HEK293 (cell line): ENCODE data around the gene TRABD.

Experiments
- CTCF ChIA-PET: fragments of 350-600 bp; formaldehyde crosslinking; extraction: SDS; loops from one replicate; lab custom pipeline; 2021; ENCODE audit warnings: antibody characterized with exemption; lab: Yijun Ruan, JAX
- POLR2A ChIA-PET: fragments of 300-600 bp; formaldehyde crosslinking; extraction: SDS; loops from one replicate; lab custom pipeline; 2020; ENCODE audit warnings: antibody characterized with exemption, inconsistent platforms; lab: Yijun Ruan, JAX
- H3K27ac ChIP-seq: fragments of 200-500 bp; sonication (Bioruptor generic); 2 replicates; pipeline ENCODE4 v1.5.1; 2014; ENCODE audit warnings: low read depth, low read length, control low read depth, inconsistent platforms; ENCODE audit errors: extremely low read depth
- H3K36me3 ChIP-seq, 2 experiments: fragments of 200-500 bp in 1 of 2; sonication (Bioruptor generic) in 1 of 2; 1 replicate in 1 of 2; 2 replicates in 1 of 2; pipeline ENCODE4 v1.5.1; 2014 to 2017; ENCODE audit warnings: inconsistent platforms in 2 of 2, low read length in 2 of 2; ENCODE audit not compliant: control insufficient read depth in 2 of 2, insufficient read depth in 1 of 2
- H3K4me1 ChIP-seq: fragments of 200-500 bp; sonication (Bioruptor generic); 2 replicates; pipeline ENCODE4 v1.5.1; 2014; ENCODE audit warnings: mild to moderate bottlenecking, low read length, inconsistent platforms; ENCODE audit not compliant: control insufficient read depth, insufficient read depth
- H3K4me3 ChIP-seq: 2 replicates; pipeline ENCODE4 v1.5.1; 2011; ENCODE audit warnings: low read depth, mild to moderate bottlenecking, control low read depth, low read length, moderate library complexity
- H3K9me3 ChIP-seq: fragments of 200-500 bp; sonication (Bioruptor generic); 2 replicates; pipeline ENCODE4 v1.5.1; 2014; ENCODE audit warnings: low read depth, low read length, inconsistent platforms; ENCODE audit not compliant: control insufficient read depth, insufficient read depth
- FEZF1 ChIP-seq: fragments of 450-650 bp; formaldehyde crosslinking; IDR thresholded peaks from 2 replicates; pipeline ENCODE4 v1.5.1; 2016; ENCODE audit warnings: missing biosample characterization, missing genetic modification characterization
- HOXA7 ChIP-seq: sonication (generic); formaldehyde crosslinking; IDR thresholded peaks from 2 replicates; pipeline ENCODE4 v1.8.1; 2022; ENCODE audit warnings: missing genetic modification reagents, borderline replicate concordance
- KLF17 ChIP-seq: fragments of 450-650 bp; formaldehyde crosslinking; IDR thresholded peaks from 2 replicates; pipeline ENCODE4 v1.5.1; 2016; ENCODE audit warnings: missing biosample characterization, missing genetic modification characterization
- KLF8 ChIP-seq: fragments of 450-650 bp; formaldehyde crosslinking; IDR thresholded peaks from 2 replicates; pipeline ENCODE4 v1.5.1; 2016; ENCODE audit warnings: missing biosample characterization, missing genetic modification characterization
- MYNN ChIP-seq: fragments of 450-650 bp; formaldehyde crosslinking; IDR thresholded peaks from 2 replicates; pipeline ENCODE4 v1.5.1; 2016; ENCODE audit warnings: missing biosample characterization, missing genetic modification characterization, borderline replicate concordance
- TSHZ1 ChIP-seq: fragments of 450-650 bp; formaldehyde crosslinking; IDR thresholded peaks from 2 replicates; pipeline ENCODE4 v1.5.1; 2016; ENCODE audit warnings: missing biosample characterization, missing genetic modification characterization, borderline replicate concordance
- ZBTB1 ChIP-seq: fragments of 450-650 bp; formaldehyde crosslinking; IDR thresholded peaks from 2 replicates; pipeline ENCODE4 v1.5.1; 2016; ENCODE audit warnings: missing biosample characterization, missing genetic modification characterization
- ZBTB44 ChIP-seq: fragments of 450-650 bp; IDR thresholded peaks from 2 replicates; pipeline ENCODE4 v1.5.1; 2018; ENCODE audit warnings: missing biosample characterization, mild to moderate bottlenecking, missing genetic modification characterization
- ZFP69B ChIP-seq: fragments of 450-650 bp; formaldehyde crosslinking; IDR thresholded peaks from 2 replicates; pipeline ENCODE4 v1.5.1; 2016; ENCODE audit warnings: missing biosample characterization, missing genetic modification characterization
- ZNF2 ChIP-seq: fragments of 450-650 bp; formaldehyde crosslinking; IDR thresholded peaks from 2 replicates; pipeline ENCODE4 v1.5.1; 2016; ENCODE audit warnings: missing biosample characterization, missing genetic modification characterization
- ZNF324 ChIP-seq: fragments of 450-650 bp; formaldehyde crosslinking; IDR thresholded peaks from 2 replicates; pipeline ENCODE4 v1.5.1; 2016; ENCODE audit warnings: missing biosample characterization, missing genetic modification characterization
- ZNF362 ChIP-seq: fragments of 450-650 bp; formaldehyde crosslinking; IDR thresholded peaks from 2 replicates; pipeline ENCODE4 v1.5.1; 2016; ENCODE audit warnings: missing biosample characterization, missing genetic modification characterization
- ZNF398 ChIP-seq: fragments of 450-650 bp; formaldehyde crosslinking; IDR thresholded peaks from 2 replicates; pipeline ENCODE4 v1.5.1; 2017; ENCODE audit warnings: missing biosample characterization, missing genetic modification characterization
- ZNF449 ChIP-seq: fragments of 450-650 bp; formaldehyde crosslinking; IDR thresholded peaks from 2 replicates; pipeline ENCODE4 v1.5.1; 2017; ENCODE audit warnings: missing biosample characterization, mild to moderate bottlenecking, missing genetic modification characterization, moderate library complexity
- ZNF510 ChIP-seq: fragments of 450-650 bp; formaldehyde crosslinking; IDR thresholded peaks from 2 replicates; pipeline ENCODE4 v1.5.1; 2018; ENCODE audit warnings: mild to moderate bottlenecking, missing genetic modification characterization, missing biosample characterization; ENCODE audit not compliant: insufficient replicate concordance
- ZNF518A ChIP-seq: fragments of 450-650 bp; formaldehyde crosslinking; conservative IDR thresholded peaks from 2 replicates; pipeline ENCODE4 v1.5.1; 2016; ENCODE audit warnings: low read depth, missing biosample characterization, missing genetic modification characterization
- ZNF530 ChIP-seq: fragments of 450-650 bp; formaldehyde crosslinking; IDR thresholded peaks from 2 replicates; pipeline ENCODE4 v1.5.1; 2016; ENCODE audit warnings: low read depth, missing biosample characterization, missing genetic modification characterization
- ZNF629 ChIP-seq: fragments of 450-650 bp; formaldehyde crosslinking; IDR thresholded peaks from 2 replicates; pipeline ENCODE4 v1.5.1; 2017; ENCODE audit warnings: missing biosample characterization, missing genetic modification characterization
- ZNF654 ChIP-seq: fragments of 450-650 bp; formaldehyde crosslinking; IDR thresholded peaks from 2 replicates; pipeline ENCODE4 v1.5.1; 2016; ENCODE audit warnings: low read depth, missing biosample characterization, missing genetic modification characterization
- ZNF707 ChIP-seq: fragments of 450-650 bp; formaldehyde crosslinking; IDR thresholded peaks from 2 replicates; pipeline ENCODE4 v1.5.1; 2016; ENCODE audit warnings: missing biosample characterization, missing genetic modification characterization
- ZNF785 ChIP-seq: fragments of 450-650 bp; formaldehyde crosslinking; IDR thresholded peaks from 2 replicates; pipeline ENCODE4 v1.5.1; 2016; ENCODE audit warnings: missing biosample characterization, missing genetic modification characterization

The TRABD gene

GRCh38 chr22:50189184-50189848 lies 3.6 kb downstream of the TRABD start:
- POLR2A ChIA-PET = no interaction called here
- no peak for TF ChIP-seq ZNF707
- no peak for TF ChIP-seq ZNF398 (tag by site-specific recombination)
- TF ChIP-seq ZNF449 (tag by site-specific recombination) = peak; percentile 22; the same call in 1 of the 2 replicates
- no peak for TF ChIP-seq ZNF654 (tag by site-specific recombination)
- no peak for TF ChIP-seq ZBTB1 (tag by site-specific recombination)
- no peak for TF ChIP-seq ZNF510 (tag by site-specific recombination)
- no peak for TF ChIP-seq KLF17 (tag by site-specific recombination)
- TF ChIP-seq ZNF324 (tag by site-specific recombination) = no peak
- TF ChIP-seq TSHZ1 (tag by site-specific recombination) = no peak
- no peak for TF ChIP-seq ZFP69B (tag by site-specific recombination)
- TF ChIP-seq ZNF362 (tag by site-specific recombination) = no peak
- no peak for TF ChIP-seq ZNF530 (tag by site-specific recombination)
- peak; percentile 34; the same call in 1 of the 2 replicates for TF ChIP-seq ZBTB44 (tag by site-specific recombination)
- no peak for TF ChIP-seq KLF8 (tag by site-specific recombination)
- TF ChIP-seq FEZF1 (tag by site-specific recombination) = no peak
- TF ChIP-seq MYNN (tag by site-specific recombination) = no peak
- TF ChIP-seq ZNF2 = peak; percentile 19; the same call in 1 of the 2 replicates
- no peak for TF ChIP-seq ZNF785 (tag by site-specific recombination)
- TF ChIP-seq HOXA7 (CRISPR knock-in tag) = no peak
- no peak for TF ChIP-seq ZNF518A (tag by site-specific recombination)
- TF ChIP-seq ZNF629 (tag by site-specific recombination) = 0 out of 2 replicates have a peak, but pooled peaks have one; percentile 11

More at GRCh38 chr22:50189184-50189848, 3.6 kb downstream of the TRABD start:
- Histone ChIP-seq H3K9me3 (no peaks in the 10 kb centered on the region), H3K36me3 (peaks cover 4 to 43% of the 10 kb centered on the region in 2 experiments; a peak in 2 of 3 replicates), H3K4me1 (peaks cover 30% of the 10 kb centered on the region), H3K4me3 (no peak overlapping the region), H3K27ac (peak overlapping the region; percentile 40)
- CTCF ChIA-PET = interaction anchor here (1.3 to 2.5 kb wide), 4 partner anchors 10 to 41 kb away, joined by 3 to 10 read pairs (median 5); no protein-coding TSS in a partner anchor
